Ectodermal cell (in vitro differentiated cells): ENCODE data around the gene ADARB1. TPM values are rescaled to one million over a fixed set of nuclear protein-coding genes. Genes with fewer than 3 reads are reported as not detected.
A peak's percentile ranks its signal among the peaks of the same experiment; 100 is the strongest.
"Not testable (repeated sequence)": the region's sequence is repeated elsewhere in the genome, so short reads cannot be mapped to it uniquely, and the experiment has no call there.

ENCODE experiments used
- H3K27ac ChIP-seq: 2 replicates; pipeline ENCODE4 v1.7.0; 2013; ENCODE audit warnings: mild to moderate bottlenecking, low read depth, low read length; ENCODE audit not compliant: insufficient read depth, poor library complexity, severe bottlenecking
- H3K27me3 ChIP-seq: 2 replicates; pipeline ENCODE4 v1.7.0; 2013; ENCODE audit warnings: mild to moderate bottlenecking, low read length; ENCODE audit not compliant: insufficient read depth, control insufficient read depth, poor library complexity, severe bottlenecking
- H3K36me3 ChIP-seq: one replicate; pipeline ENCODE4 v1.7.0; 2013; ENCODE audit warnings: low read length; ENCODE audit not compliant: control insufficient read depth, insufficient read depth
- H3K4me1 ChIP-seq: one replicate; pipeline ENCODE4 v1.7.0; 2013; ENCODE audit warnings: low read length; ENCODE audit not compliant: control insufficient read depth, insufficient read depth
- H3K4me3 ChIP-seq: 2 replicates; pipeline ENCODE4 v1.7.0; 2013; ENCODE audit warnings: low read depth, low read length, control low read depth; ENCODE audit not compliant: insufficient read depth
- H3K9me3 ChIP-seq: 2 replicates; pipeline ENCODE4 v1.7.0; 2013; ENCODE audit warnings: mild to moderate bottlenecking, low read length, moderate library complexity; ENCODE audit not compliant: control insufficient read depth
- WGBS, 2 experiments: methylation state at CpG; one replicate each; pipeline ENCODE4 v1.1.7; 2013; ENCODE audit warnings: missing lambda C conversion rate in 2 of 2; 5-methylcytosine and 5-hydroxymethylcytosine counted together
- polyA plus RNA-seq, 4 experiments: library from polyadenylated mRNA; stranded (reverse); fragments of 50-300 nt; gene quantifications; one replicate each; pipeline ENCODE4 v1.2.3, GENCODE V29; 2013

Gene ADARB1
- polyA plus RNA-seq (2013, experiment 1 of 4) = 12.8 TPM
- 12.7 TPM for polyA plus RNA-seq (2013, experiment 2 of 4)
- 6.2 TPM for polyA plus RNA-seq (2013, experiment 3 of 4)
- 8.5 TPM for polyA plus RNA-seq (2013, experiment 4 of 4)

GRCh38 chr21:45074048-45074817 lies at the start of gene ADARB1:
TSS of gene ADARB1 (plus strand) at chr21:45074580. CDS start at chr21:45171657, 97,077 bp downstream.
- H3K4me3 ChIP-seq = peak within 1 kb of the TSS; percentile 64
- no peaks in the 10 kb centered on the region for H3K36me3 ChIP-seq
- peaks cover 21% of the 10 kb centered on the region for H3K27me3 ChIP-seq
- H3K4me1 ChIP-seq = peaks cover 11% of the 10 kb centered on the region
- no peaks in the 10 kb centered on the region for H3K9me3 ChIP-seq
- 0% methylated on average over 132 of the region's 132 CpGs for WGBS, 2 experiments
- H3K27ac ChIP-seq = no peak within 1 kb of the TSS

- Histone ChIP-seq H3K27me3 (peaks cover 21% of the 10 kb centered on the region), H3K27ac (no peak overlapping the region), H3K4me3 (no peak overlapping the region), H3K9me3 (no peaks in the 10 kb centered on the region), H3K4me1 (peaks cover 22% of the 10 kb centered on the region), H3K36me3 (no peaks in the 10 kb centered on the region)
- 94 to 95% methylated on average over 22 of the region's 22 CpGs for WGBS, 2 experiments
Measured at GRCh38 chr21:45026066-45026745, 48.2 kb upstream of the ADARB1 start.

GRCh38 chr21:45026826-45027225 lies 47.6 kb upstream of the ADARB1 start:
- H3K9me3 ChIP-seq = no peaks in the 10 kb centered on the region
- H3K4me3 ChIP-seq = no peak overlapping the region
- H3K36me3 ChIP-seq = no peaks in the 10 kb centered on the region
- WGBS, 2 experiments = 80% methylated on average over 12 of the region's 12 CpGs
- H3K4me1 ChIP-seq = peaks cover 28% of the 10 kb centered on the region
- no peak overlapping the region for H3K27ac ChIP-seq
- peaks cover 22% of the 10 kb centered on the region for H3K27me3 ChIP-seq

- WGBS, 2 experiments = 90 to 92% methylated on average over 20 to 21 of the region's 21 CpGs
- Histone ChIP-seq H3K4me1 (peaks cover 31% of the 10 kb centered on the region), H3K27ac (no peak overlapping the region)
Measured at GRCh38 chr21:45027241-45028196, 46.9 kb upstream of the ADARB1 start.

GRCh38 chr21:45028645-45029044 lies 45.7 kb upstream of the ADARB1 start:
- 92 to 93% methylated on average over 12 of the region's 12 CpGs for WGBS, 2 experiments
- Histone ChIP-seq H3K27me3 (peaks cover 25% of the 10 kb centered on the region), H3K4me1 (peaks cover 31% of the 10 kb centered on the region)
- H3K36me3 ChIP-seq, H3K4me3 ChIP-seq, H3K9me3 ChIP-seq, H3K27ac ChIP-seq: not testable (repeated sequence)

More at GRCh38 chr21:45027241-45028196, 46.9 kb upstream of the ADARB1 start:
- Histone ChIP-seq H3K36me3 (no peaks in the 10 kb centered on the region), H3K27me3 (peaks cover 25% of the 10 kb centered on the region), H3K4me3 (no peak overlapping the region), H3K9me3 (no peaks in the 10 kb centered on the region)

GRCh38 chr21:45029298-45029947 lies 45.0 kb upstream of the ADARB1 start:
- WGBS, 2 experiments = 36 to 38% methylated on average over 14 of the region's 14 CpGs
- no peaks in the 10 kb centered on the region for H3K9me3 ChIP-seq
- peaks cover 25% of the 10 kb centered on the region for H3K27me3 ChIP-seq
- no peaks in the 10 kb centered on the region for H3K36me3 ChIP-seq
- H3K4me3 ChIP-seq = no peak overlapping the region
- no peak overlapping the region for H3K27ac ChIP-seq
- H3K4me1 ChIP-seq = peaks cover 31% of the 10 kb centered on the region

GRCh38 chr21:45029948-45030681 lies 44.3 kb upstream of the ADARB1 start:
- Histone ChIP-seq H3K9me3 (no peaks in the 10 kb centered on the region), H3K36me3 (no peaks in the 10 kb centered on the region), H3K4me1 (peaks cover 31% of the 10 kb centered on the region), H3K4me3 (peak overlapping the region; percentile 4), H3K27ac (no peak overlapping the region), H3K27me3 (peaks cover 25% of the 10 kb centered on the region)
- WGBS, 2 experiments = 17% methylated on average over 26 of the region's 26 CpGs

- H3K4me1 ChIP-seq = peaks cover 31% of the 10 kb centered on the region
Measured at GRCh38 chr21:45030682-45031570, 43.5 kb upstream of the ADARB1 start.

More at GRCh38 chr21:45030682-45031570, 43.5 kb upstream of the ADARB1 start:
- Histone ChIP-seq H3K4me3 (no peak overlapping the region), H3K27me3 (peaks cover 25% of the 10 kb centered on the region), H3K9me3 (no peaks in the 10 kb centered on the region), H3K36me3 (no peaks in the 10 kb centered on the region), H3K27ac (no peak overlapping the region)
- 56 to 58% methylated on average over 22 to 23 of the region's 23 CpGs for WGBS, 2 experiments
